Adrenal gland (tissue), 5 donors: Measurements from ENCODE around the gene SLC25A44.

Experiments
- CTCF ChIP-seq, 6 experiments: fragments of 450-650 bp in 4 of 6; fragments of 200-600 bp in 2 of 6; sonication (generic) in 1 of 6; IDR thresholded peaks; 1 replicate in 5 of 6; 2 replicates in 1 of 6; pipeline versions ENCODE4 v1.5.1 to v1.8.0; 2016 to 2021; ENCODE audit warnings: antibody characterized with exemption in 6 of 6, mild to moderate bottlenecking in 2 of 6, moderate library complexity in 1 of 6
- POLR2A ChIP-seq, 2 donors: fragments of 450-650 bp; IDR thresholded peaks; one replicate each; pipeline ENCODE4 v1.6.1; 2017; ENCODE audit warnings: antibody characterized with exemption in 2 of 2, mild to moderate bottlenecking in 2 of 2, moderate library complexity in 1 of 2
- donor health status: DM: no; HTN: no; CAD: no.

- TF ChIP-seq CTCF (IDR thresholded peaks at IDR 0.05) (no peak), POLR2A (IDR thresholded peaks at IDR 0.05) (no peak)
Measured at GRCh38 chr1:156217871-156218270, 24.0 kb downstream of the SLC25A44 start.
